ENCODE measurements around the gene PRRT3. TPM values are rescaled to one million over a fixed set of nuclear protein-coding genes. Genes with fewer than 3 reads are reported as not detected.
"Not testable (repeated sequence)": the region's sequence is repeated elsewhere in the genome, so short reads cannot be mapped to it uniquely, and the experiment has no call there.

Gene PRRT3
- total RNA-seq, 1 donor from 2014 or later: 1.4 TPM

DNA sequence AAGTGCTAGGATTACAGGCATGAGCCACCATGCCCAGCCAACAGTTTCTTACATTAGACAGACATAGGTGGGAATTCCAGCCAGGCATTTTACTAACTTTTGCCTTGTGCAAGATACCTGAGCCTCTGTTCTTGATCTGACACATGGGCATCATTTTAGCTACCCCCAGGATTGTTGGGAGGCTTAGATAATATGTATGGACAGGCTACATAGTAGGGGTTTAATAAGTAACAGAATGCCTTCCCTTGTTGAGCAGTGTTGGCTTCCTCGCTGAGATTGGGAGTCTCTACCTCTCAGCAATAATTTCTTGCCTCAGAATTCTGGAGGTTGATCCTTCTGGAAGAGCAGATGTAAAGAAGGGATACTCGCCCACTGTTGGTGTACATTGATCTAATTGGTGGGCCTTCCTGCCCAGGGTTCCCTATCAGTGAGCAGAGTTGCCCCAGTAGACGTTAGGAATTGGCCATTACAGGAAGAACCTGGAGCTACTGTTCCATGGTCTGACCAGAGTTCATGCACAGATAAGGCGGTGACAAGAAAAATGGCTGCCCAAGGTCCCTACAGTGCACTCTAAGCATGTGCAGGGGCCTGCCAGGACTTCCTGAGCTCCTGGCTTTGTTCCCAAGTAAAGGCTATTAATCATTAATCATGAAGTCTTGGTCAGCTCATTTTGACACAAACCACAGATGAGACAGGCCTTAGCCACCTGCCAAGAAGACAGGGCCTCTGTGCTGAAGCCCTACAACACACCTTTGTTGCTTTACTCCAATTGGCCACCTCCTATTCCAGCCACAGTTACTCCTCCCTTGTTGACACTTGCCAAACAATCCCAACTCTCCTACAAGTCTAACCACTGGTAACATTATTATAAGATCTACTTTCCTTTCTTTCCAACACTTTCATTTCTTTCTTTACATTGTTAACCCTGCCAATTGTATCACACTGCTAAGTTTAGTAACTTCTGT is 54.5 kb downstream of the PRRT3 start:
- peak; percentile 24 for DNase-seq

DNA sequence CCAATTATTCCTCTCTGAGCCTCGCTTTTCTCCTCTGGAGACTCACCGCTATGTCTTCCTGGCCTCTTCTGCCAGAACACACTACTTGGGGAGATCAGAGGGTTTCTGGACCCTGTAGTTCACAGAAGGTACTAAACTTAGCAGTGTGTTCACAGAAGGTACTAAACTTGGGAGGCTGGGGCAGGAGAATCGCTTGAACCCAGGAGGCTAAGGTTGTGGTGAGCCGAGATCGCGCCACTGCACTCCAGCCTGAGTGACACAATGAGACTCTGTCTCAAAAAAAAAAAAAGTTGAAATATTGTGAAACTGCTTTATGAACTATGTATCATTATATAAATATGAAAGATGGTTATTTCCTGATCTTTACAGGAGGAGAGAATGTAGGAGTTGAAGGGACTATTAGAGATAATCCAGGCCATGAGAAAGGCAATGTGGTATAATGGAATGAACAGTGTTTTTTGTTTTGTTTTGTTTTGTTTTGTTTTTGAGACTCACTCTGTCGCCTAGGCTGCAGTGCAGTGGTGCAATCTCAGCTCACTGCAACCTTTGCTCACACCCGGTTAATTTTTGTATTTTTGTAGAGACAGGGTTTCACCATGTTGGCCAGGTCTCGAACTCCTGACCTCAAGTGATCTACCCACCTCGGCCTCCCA is 55.3 kb downstream of the PRRT3 start:
- DNase-seq: not testable (repeated sequence)

DNA sequence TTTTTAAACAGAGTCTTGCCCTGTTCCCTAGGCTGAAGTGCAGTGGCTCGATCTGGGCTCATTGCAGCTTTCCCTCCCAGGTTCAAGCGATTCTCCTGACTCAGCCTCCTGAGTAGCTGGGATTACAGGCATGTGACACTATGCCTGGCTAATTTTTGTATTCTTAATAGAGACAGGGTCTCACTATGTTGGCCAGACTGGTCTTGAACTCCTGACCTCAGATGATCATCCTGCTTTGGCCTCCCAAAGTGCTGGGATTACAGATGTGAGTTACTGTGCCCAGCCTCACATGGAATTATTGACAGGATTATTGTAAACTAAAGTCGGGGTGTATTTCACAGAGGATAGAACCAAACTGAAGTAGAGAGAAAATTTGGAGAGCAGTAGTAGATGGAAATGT is 56.5 kb downstream of the PRRT3 start:
- DNase-seq: not testable (repeated sequence)

Small RNAs within 50 kb of the gene (small RNA-seq; reads per million reads assigned to genes)
- gene CYCSP10 (ENCODE audit: low replicate concordance) (not detected), gene RNU6-882P (ENCODE audit: low replicate concordance) (not detected)

Other genes with a start within 250 kb of the PRRT3 start
- not detected for gene CPNE9, start 248.6 kb downstream of the PRRT3 start, total RNA-seq
- gene BRPF1, start 220.7 kb downstream of the PRRT3 start, total RNA-seq: 15.0 TPM
- 16.5 TPM for gene OGG1, start 202.5 kb downstream of the PRRT3 start, total RNA-seq
- gene CAMK1, start 182.5 kb downstream of the PRRT3 start, total RNA-seq: 25.4 TPM
- gene TADA3, start 159.9 kb downstream of the PRRT3 start, total RNA-seq: 40.8 TPM
- gene ARPC4, start 159.3 kb downstream of the PRRT3 start, total RNA-seq: 77.6 TPM
- 39.2 TPM for gene TTLL3, start 142.1 kb downstream of the PRRT3 start, total RNA-seq
- gene RPUSD3, start 108.4 kb downstream of the PRRT3 start, total RNA-seq: 23.5 TPM
- not detected for gene CIDEC, start 72.2 kb downstream of the PRRT3 start, total RNA-seq
- gene JAGN1, start 61.8 kb downstream of the PRRT3 start, total RNA-seq: 24.0 TPM
- gene IL17RE, start 49.6 kb downstream of the PRRT3 start, total RNA-seq: 4.8 TPM
- 24.4 TPM for gene IL17RC, start 35.3 kb downstream of the PRRT3 start, total RNA-seq
- gene CRELD1, start 18.6 kb downstream of the PRRT3 start, total RNA-seq: 33.2 TPM
- gene EMC3, start 34.4 kb upstream of the PRRT3 start, total RNA-seq: 28.5 TPM
- gene FANCD2, start 74.0 kb upstream of the PRRT3 start, total RNA-seq: 12.7 TPM
- gene FANCD2OS, start 155.8 kb upstream of the PRRT3 start, total RNA-seq: not detected
- gene BRK1, start 163.3 kb upstream of the PRRT3 start, total RNA-seq: 107 TPM
- gene VHL, start 189.4 kb upstream of the PRRT3 start, total RNA-seq: 44.9 TPM
- 6.3 TPM for gene IRAK2, start 212.5 kb upstream of the PRRT3 start, total RNA-seq